ENCODE data around the gene RMND1. TPM values are rescaled to one million over a fixed set of nuclear protein-coding genes. Genes with fewer than 3 reads are reported as not detected.

The RMND1 gene
- total RNA-seq, 4 donors from 2014 or later = 30.2 to 48.5 (median 43.4) TPM

DNA sequence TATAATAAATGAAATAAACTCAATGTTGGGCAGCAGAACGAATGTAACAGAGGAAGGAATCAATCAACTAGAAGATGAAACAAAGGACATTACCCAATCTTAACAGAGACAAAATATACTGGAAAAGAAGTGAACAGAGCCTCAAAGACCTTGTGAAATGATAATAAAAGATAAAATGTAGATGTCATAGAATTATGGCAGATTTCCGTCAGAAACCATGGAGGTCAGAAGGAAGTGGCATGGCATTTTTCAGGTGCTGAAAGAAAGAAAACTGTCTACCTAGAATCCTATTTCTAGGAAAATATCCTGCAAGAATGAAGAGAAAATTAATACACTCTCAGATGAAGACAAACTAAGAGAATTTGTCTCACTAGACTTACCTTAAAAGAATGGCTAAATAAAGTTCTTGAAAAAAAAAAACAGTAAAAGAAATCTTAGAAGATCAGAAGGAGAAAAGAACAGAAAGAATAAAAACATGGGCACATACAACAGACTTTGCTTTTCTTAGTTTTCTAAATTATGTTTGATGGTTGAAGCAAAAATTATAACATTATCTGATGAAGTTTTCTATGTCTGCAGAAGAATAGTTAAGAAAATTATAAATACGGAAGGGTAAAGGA lies 37.2 kb downstream of the RMND1 start:
- TF ChIP-seq POLR2A (IDR thresholded peaks at IDR 0.05) = no peak
- TF ChIP-seq, protein P1, sequence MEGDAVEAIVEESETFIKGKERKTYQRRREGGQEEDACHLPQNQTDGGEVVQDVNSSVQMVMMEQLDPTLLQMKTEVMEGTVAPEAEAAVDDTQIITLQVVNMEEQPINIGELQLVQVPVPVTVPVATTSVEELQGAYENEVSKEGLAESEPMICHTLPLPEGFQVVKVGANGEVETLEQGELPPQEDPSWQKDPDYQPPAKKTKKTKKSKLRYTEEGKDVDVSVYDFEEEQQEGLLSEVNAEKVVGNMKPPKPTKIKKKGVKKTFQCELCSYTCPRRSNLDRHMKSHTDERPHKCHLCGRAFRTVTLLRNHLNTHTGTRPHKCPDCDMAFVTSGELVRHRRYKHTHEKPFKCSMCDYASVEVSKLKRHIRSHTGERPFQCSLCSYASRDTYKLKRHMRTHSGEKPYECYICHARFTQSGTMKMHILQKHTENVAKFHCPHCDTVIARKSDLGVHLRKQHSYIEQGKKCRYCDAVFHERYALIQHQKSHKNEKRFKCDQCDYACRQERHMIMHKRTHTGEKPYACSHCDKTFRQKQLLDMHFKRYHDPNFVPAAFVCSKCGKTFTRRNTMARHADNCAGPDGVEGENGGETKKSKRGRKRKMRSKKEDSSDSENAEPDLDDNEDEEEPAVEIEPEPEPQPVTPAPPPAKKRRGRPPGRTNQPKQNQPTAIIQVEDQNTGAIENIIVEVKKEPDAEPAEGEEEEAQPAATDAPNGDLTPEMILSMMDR (IDR thresholded peaks at IDR 0.05) = no peak
- intact Hi-C loops (cut with DNase I) = no loop called here
- H3K9me3 ChIP-seq = no peaks in the 10 kb centered on the region
- no peak overlapping the region for H3K4me3 ChIP-seq (replicated peaks in 1 of 3)
- H3K27ac ChIP-seq = no peak overlapping the region
- H3K27me3 ChIP-seq = no peaks in the 10 kb centered on the region
- H3K4me1 ChIP-seq = no peaks in the 10 kb centered on the region
- 98% methylated on average over 3 of the region's 3 CpGs for WGBS, 2 donors
- no peak for DNase-seq
- peaks cover 0 to 13% of the 10 kb centered on the region in 2 donors for H3K36me3 ChIP-seq

DNA sequence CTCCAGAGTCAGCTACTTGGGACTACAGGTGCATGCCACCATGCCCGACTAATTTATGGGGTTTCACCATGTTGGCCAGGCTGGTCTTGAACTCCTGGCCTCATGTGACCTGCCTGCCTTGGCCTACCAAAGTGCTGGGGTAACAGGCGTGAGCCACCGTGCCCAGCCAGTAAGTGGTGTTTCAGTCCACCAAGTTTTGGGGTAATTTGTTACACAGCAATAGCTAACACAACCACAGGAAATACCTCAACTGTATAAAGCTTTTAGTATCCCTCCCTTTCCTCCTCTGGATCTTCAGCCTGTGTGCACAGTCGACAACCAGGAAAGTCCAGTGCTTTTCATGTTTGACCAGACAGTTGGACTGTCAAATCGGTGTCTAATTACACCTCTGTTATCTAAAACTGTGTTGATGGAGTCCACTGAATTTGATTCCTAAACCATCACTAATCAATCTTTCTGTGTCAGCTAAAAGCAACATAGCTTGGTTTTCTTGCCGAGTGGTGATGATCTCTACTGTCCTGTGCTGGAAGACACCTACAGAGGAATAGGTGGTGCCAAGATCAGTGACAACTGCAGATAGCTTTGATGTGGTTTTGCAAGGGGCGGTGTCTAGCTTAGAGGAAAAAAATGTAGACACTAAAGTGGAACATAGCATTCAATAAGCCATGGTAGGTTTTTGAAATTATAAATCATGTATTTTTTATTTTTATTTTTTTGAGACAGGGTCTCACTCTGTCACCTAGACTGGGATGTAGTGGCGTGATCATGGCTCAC lies 38.4 kb downstream of the RMND1 start:
- Histone ChIP-seq H3K4me1 (no peaks in the 10 kb centered on the region), H3K36me3 (peaks cover 0 to 13% of the 10 kb centered on the region in 2 donors)
- intact Hi-C loops (cut with DNase I) = no loop called here

DNA sequence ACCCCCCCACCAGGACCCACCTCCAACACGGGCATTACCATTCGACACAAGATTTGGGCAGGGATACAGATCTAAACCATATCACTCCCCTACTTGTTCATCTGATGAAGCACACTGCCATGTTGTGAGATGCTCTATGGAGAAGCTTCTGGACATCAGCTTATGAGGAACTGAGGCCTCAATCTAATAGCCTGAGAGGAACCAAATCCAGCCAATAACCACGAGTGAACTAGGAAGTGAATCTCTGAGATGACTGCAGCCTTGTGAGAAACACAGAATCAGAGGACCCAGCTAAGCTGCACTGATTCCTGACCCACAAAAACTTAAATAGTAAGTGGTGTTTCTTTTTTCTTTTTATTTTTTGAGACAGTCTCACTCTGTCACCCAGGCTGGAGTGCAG lies 39.0 kb downstream of the RMND1 start:
- no peak for TF ChIP-seq POLR2A (IDR thresholded peaks at IDR 0.05)
- no peaks in the 10 kb centered on the region for H3K9me3 ChIP-seq
- 92 to 100% methylated on average over 3 of the region's 3 CpGs for WGBS, 2 donors
- H3K36me3 ChIP-seq = peaks cover 0 to 13% of the 10 kb centered on the region in 2 donors
- H3K4me1 ChIP-seq = no peaks in the 10 kb centered on the region
- H3K27ac ChIP-seq = no peak overlapping the region
- H3K4me3 ChIP-seq (replicated peaks in 1 of 3) = no peak overlapping the region
- H3K27me3 ChIP-seq = no peaks in the 10 kb centered on the region
- DNase-seq = no peak
- intact Hi-C loops (cut with DNase I) = no loop called here

More for the DNA sequence above, 38.4 kb downstream of the RMND1 start:
- WGBS, 2 donors = 95 to 97% methylated on average over 8 of the region's 8 CpGs
- no peaks in the 10 kb centered on the region for H3K9me3 ChIP-seq
- no peak overlapping the region for H3K4me3 ChIP-seq (replicated peaks in 1 of 3)
- no peak overlapping the region for H3K27ac ChIP-seq
- no peaks in the 10 kb centered on the region for H3K27me3 ChIP-seq
- no peak for DNase-seq
- no peak for TF ChIP-seq POLR2A (IDR thresholded peaks at IDR 0.05)
- TF ChIP-seq, protein P1 (IDR thresholded peaks at IDR 0.05) = no peak

DNA sequence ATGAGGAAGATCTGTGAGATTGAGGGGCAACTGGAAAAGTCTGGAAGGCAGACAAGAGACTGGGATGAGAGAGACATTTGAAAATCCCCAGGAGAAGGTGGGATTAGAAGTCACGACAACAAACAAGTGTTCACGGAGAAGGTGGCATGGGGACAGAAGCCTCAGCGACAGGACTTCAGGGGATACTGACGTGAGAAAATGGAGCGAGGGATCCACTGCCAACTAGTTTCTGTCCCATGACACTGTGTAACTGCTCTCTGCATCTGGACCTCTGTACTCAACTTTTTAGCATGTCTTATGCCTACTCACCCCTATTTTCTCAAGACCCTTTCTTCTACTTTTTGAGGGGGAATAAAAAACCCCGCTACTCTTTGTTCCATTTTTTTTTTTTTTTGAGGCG lies 42.2 kb downstream of the RMND1 start:
- H3K4me1 ChIP-seq = no peaks in the 10 kb centered on the region
- no peak for DNase-seq
- TF ChIP-seq, protein P1 (IDR thresholded peaks at IDR 0.05) = no peak
- no peak for TF ChIP-seq POLR2A (IDR thresholded peaks at IDR 0.05)
- H3K27me3 ChIP-seq = no peaks in the 10 kb centered on the region
- intact Hi-C loops (cut with DNase I) = no loop called here
- H3K9me3 ChIP-seq = no peaks in the 10 kb centered on the region
- WGBS, 2 donors = 92 to 98% methylated on average over 7 of the region's 7 CpGs
- peaks cover 3 to 4% of the 10 kb centered on the region in 2 donors for H3K36me3 ChIP-seq
- H3K27ac ChIP-seq = no peak overlapping the region
- H3K4me3 ChIP-seq (replicated peaks in 1 of 3) = no peak overlapping the region

DNA sequence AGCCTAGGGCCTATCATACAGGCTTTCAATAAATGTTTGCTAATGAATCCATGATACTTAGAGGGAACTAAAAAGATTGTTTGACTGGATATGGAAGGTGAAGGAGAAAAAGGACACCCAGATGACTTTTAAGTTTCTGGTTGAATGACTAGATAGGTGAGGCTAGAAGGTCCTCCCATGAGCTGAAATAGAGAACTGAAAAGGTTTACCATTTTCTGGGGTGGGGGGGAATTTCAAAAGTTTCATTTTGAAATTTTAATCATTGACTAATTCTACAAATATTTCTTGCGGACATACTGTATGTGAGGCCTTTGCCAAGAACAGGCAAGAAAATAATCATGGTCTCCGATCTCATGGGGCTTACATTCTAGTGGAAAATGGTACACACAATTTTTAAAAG lies 42.7 kb downstream of the RMND1 start:
- Histone ChIP-seq H3K4me3 (replicated peaks in 1 of 3) (no peak overlapping the region), H3K27ac (no peak overlapping the region), H3K36me3 (peaks cover 3 to 4% of the 10 kb centered on the region in 2 donors), H3K27me3 (no peaks in the 10 kb centered on the region), H3K9me3 (no peaks in the 10 kb centered on the region), H3K4me1 (no peaks in the 10 kb centered on the region)
- intact Hi-C loops (cut with DNase I) = no loop called here
- 93% methylated on average over 2 of the region's 2 CpGs for WGBS, 2 donors
- DNase-seq = no peak
- TF ChIP-seq POLR2A (IDR thresholded peaks at IDR 0.05) = no peak
- TF ChIP-seq, protein P1 (IDR thresholded peaks at IDR 0.05) = no peak

All from thyroid gland (tissue), 4 donors.